Spleen (tissue), 11 donors: ENCODE measurements around the gene MICB. TPM values are rescaled to one million over a fixed set of nuclear protein-coding genes. Genes with fewer than 3 reads are reported as not detected.
A peak's percentile ranks its signal among the peaks of the same experiment; 100 is the strongest.

Experiments used
- DNase-seq: peaks from one replicate; pipeline ENCODE4 v3.0.0-alpha.2; 2020
- H3K27ac ChIP-seq, 8 donors: fragments of 200-600 bp; sonication (generic) in 7 of 8; 1 replicate in 4 of 8; 2 replicates in 4 of 8; pipeline versions ENCODE4 v1.5.0 to v1.8.0; 2016 to 2021; ENCODE audit warnings: inconsistent platforms in 4 of 8, mild to moderate bottlenecking in 4 of 8, moderate library complexity in 1 of 8
- H3K27me3 ChIP-seq, 7 donors: fragments of 200-600 bp; sonication (generic) in 6 of 7; replicated peaks in 1 of 7; 1 replicate in 4 of 7; 2 replicates in 3 of 7; pipeline versions ENCODE4 v1.5.0 to v1.8.0; 2016 to 2021; ENCODE audit warnings: inconsistent platforms in 3 of 7, mild to moderate bottlenecking in 1 of 7
- H3K36me3 ChIP-seq, 6 donors: fragments of 200-600 bp; sonication (generic) in 5 of 6; 1 replicate in 4 of 6; 2 replicates in 2 of 6; pipeline versions ENCODE4 v1.5.0 to v1.8.0; 2016 to 2021; ENCODE audit warnings: inconsistent platforms in 2 of 6
- H3K4me1 ChIP-seq, 6 donors: fragments of 200-600 bp; sonication (generic) in 5 of 6; 1 replicate in 3 of 6; 2 replicates in 3 of 6; pipeline versions ENCODE4 v1.5.0 to v1.8.0; 2016 to 2021; ENCODE audit warnings: inconsistent platforms in 3 of 6
- H3K4me3 ChIP-seq, 8 donors: fragments of 200-600 bp; sonication (generic) in 7 of 8; 1 replicate in 4 of 8; 2 replicates in 4 of 8; pipeline versions ENCODE4 v1.5.0 to v1.8.0; 2016 to 2021; ENCODE audit warnings: inconsistent platforms in 4 of 8, mild to moderate bottlenecking in 4 of 8, moderate library complexity in 2 of 8
- H3K9me3 ChIP-seq, 8 donors: fragments of 200-600 bp; sonication (generic) in 7 of 8; 1 replicate in 4 of 8; 2 replicates in 4 of 8; pipeline versions ENCODE4 v1.5.0 to v1.8.0; 2016 to 2021; ENCODE audit warnings: inconsistent platforms in 4 of 8
- CTCF ChIP-seq, 11 experiments: fragments of 200-600 bp in 7 of 11; fragments of 450-650 bp in 4 of 11; sonication (generic) in 4 of 11; IDR thresholded peaks in 8 of 11; conservative IDR thresholded peaks in 3 of 11; 1 replicate in 7 of 11; 2 replicates in 4 of 11; pipeline versions ENCODE4 v1.4.0 to v1.8.0; 2016 to 2021; ENCODE audit warnings: antibody characterized with exemption in 11 of 11, inconsistent platforms in 4 of 11, mild to moderate bottlenecking in 1 of 11
- POLR2A ChIP-seq, 3 donors: fragments of 450-650 bp; IDR thresholded peaks; one replicate each; pipeline ENCODE4 v1.5.1; 2017; ENCODE audit warnings: antibody characterized with exemption in 3 of 3, mild to moderate bottlenecking in 1 of 3
- POLR2AphosphoS5 ChIP-seq, 3 donors: sonication (generic); formaldehyde crosslinking; IDR thresholded peaks; one replicate each; pipeline ENCODE4 v1.5.1; 2017; ENCODE audit warnings: antibody characterized with exemption in 3 of 3
- WGBS, 5 donors: extraction: QIAGEN DNeasy Blood & Tissue Kit in 3 of 5; methylation state at CpG; one replicate each; pipeline versions ENCODE4 v1.1.5 to v1.1.7; 2013 to 2018; 5-methylcytosine and 5-hydroxymethylcytosine counted together
- intact Hi-C: fragments of 100-400 bp; cut with DNase I; formaldehyde crosslinking; loops from one replicate; pipeline ENCODE4 v1.15.0; 2023; ENCODE audit warnings: low total_unique reads
- polyA plus RNA-seq, 3 donors: library from polyadenylated mRNA; stranded (reverse); fragments of 200-250 nt; gene quantifications; one replicate each; pipeline ENCODE4 v1.2.1, GENCODE V29; 2013
- total RNA-seq, 7 donors: library from RNA; depleted of rRNA in 3 of 7; stranded (reverse); fragments of >200 nt in 3 of 7; fragmentation: NEBNext Ultra II Directional in 4 of 7; extraction: Animal tissue kit (Norgen Biotek cat#: 25700) in 4 of 7; gene quantifications; one replicate each; pipeline versions ENCODE4 v1.1.0 to v1.2.1, GENCODE V29; 2016 to 2021
- donor health status: healthy with polysubstance abuse.
- donor health status: DM: no; HTN: no; CAD: no; lungs with moderate emphysema.
- donor health status: DM: no; HTN: no; CAD: no.
- donor health status: Bipolar disorder and iron deficiency.
- donor health status: healthy.
- donor health status: DM: no; HTN: no; CAD: no.
- donor health status: DM: yes; HTN: yes; CAD: no.

The MICB gene
- total and polyA plus RNA-seq, 10 donors: 6.9 to 21.4 (median 14.8) TPM

GRCh38 chr6:31521835-31522234 lies 23.9 kb downstream of the MICB start:
- no peak overlapping the region for H3K27ac ChIP-seq
- peaks cover 0 to 5% (median 0%) of the 10 kb centered on the region in 6 donors for H3K4me1 ChIP-seq
- DNase-seq: no peak
- no peak overlapping the region for H3K4me3 ChIP-seq
- intact Hi-C loops: no loop called here
- WGBS, 5 donors: 74 to 84% (median 76%) methylated on average over 3 of the region's 3 CpGs
- no peaks in the 10 kb centered on the region for H3K9me3 ChIP-seq
- no peaks in the 10 kb centered on the region for H3K27me3 ChIP-seq
- H3K36me3 ChIP-seq: no peaks in the 10 kb centered on the region
- TF ChIP-seq CTCF (IDR thresholded peaks at IDR 0.05 in 8 of 11, conservative IDR thresholded peaks at IDR 0.05 in 3 of 11): no peak
- TF ChIP-seq POLR2AphosphoS5 (IDR thresholded peaks at IDR 0.05): no peak
- TF ChIP-seq POLR2A (IDR thresholded peaks at IDR 0.05): no peak

GRCh38 chr6:31525553-31525931 lies 27.6 kb downstream of the MICB start:
- DNase-seq: no peak
- intact Hi-C loops: no loop called here

GRCh38 chr6:31525932-31526591 lies 28.1 kb downstream of the MICB start:
- H3K36me3 ChIP-seq: peaks cover 0 to 32% (median 17%) of the 10 kb centered on the region in 6 donors
- no peaks in the 10 kb centered on the region for H3K27me3 ChIP-seq
- intact Hi-C loops: no loop called here
- peaks cover 0 to 5% (median 0%) of the 10 kb centered on the region in 6 donors for H3K4me1 ChIP-seq
- H3K9me3 ChIP-seq: no peaks in the 10 kb centered on the region
- TF ChIP-seq POLR2AphosphoS5 (IDR thresholded peaks at IDR 0.05): peak in 1 of 3 donors; percentile 17
- no peak for TF ChIP-seq POLR2A (IDR thresholded peaks at IDR 0.05)
- no peak for TF ChIP-seq CTCF (IDR thresholded peaks at IDR 0.05 in 8 of 11, conservative IDR thresholded peaks at IDR 0.05 in 3 of 11)
- no peak overlapping the region for H3K4me3 ChIP-seq
- WGBS, 5 donors: 52 to 75% (median 69%) methylated on average over 4 of the region's 4 CpGs
- DNase-seq: no peak
- H3K27ac ChIP-seq: peak overlapping the region in 3 of 8 donors; percentile 22 to 51 (median 38)

More at GRCh38 chr6:31525553-31525931, 27.6 kb downstream of the MICB start:
- H3K9me3 ChIP-seq: no peaks in the 10 kb centered on the region
- no peaks in the 10 kb centered on the region for H3K27me3 ChIP-seq
- peaks cover 0 to 27% (median 12%) of the 10 kb centered on the region in 6 donors for H3K36me3 ChIP-seq
- peaks cover 0 to 5% (median 0%) of the 10 kb centered on the region in 6 donors for H3K4me1 ChIP-seq
- peak overlapping the region in 3 of 8 donors; percentile 22 to 51 (median 38) for H3K27ac ChIP-seq
- no peak overlapping the region for H3K4me3 ChIP-seq
- TF ChIP-seq CTCF (IDR thresholded peaks at IDR 0.05 in 8 of 11, conservative IDR thresholded peaks at IDR 0.05 in 3 of 11) (no peak), POLR2A (IDR thresholded peaks at IDR 0.05) (no peak), POLR2AphosphoS5 (IDR thresholded peaks at IDR 0.05) (no peak)
- WGBS, 5 donors: 79 to 83% (median 81%) methylated on average over 8 of the region's 8 CpGs

- 89 to 97% (median 89%) methylated on average over 4 of the region's 4 CpGs for WGBS, 5 donors
- Histone ChIP-seq H3K36me3 (peaks cover 0 to 55% (median 40%) of the 10 kb centered on the region in 6 donors), H3K4me1 (peaks cover 0 to 22% (median 13%) of the 10 kb centered on the region in 6 donors), H3K27me3 (no peaks in the 10 kb centered on the region), H3K27ac (no peak overlapping the region), H3K9me3 (no peaks in the 10 kb centered on the region), H3K4me3 (no peak overlapping the region)
- intact Hi-C loops: no loop called here
- TF ChIP-seq CTCF (IDR thresholded peaks at IDR 0.05 in 8 of 11, conservative IDR thresholded peaks at IDR 0.05 in 3 of 11) (no peak), POLR2AphosphoS5 (IDR thresholded peaks at IDR 0.05) (no peak), POLR2A (IDR thresholded peaks at IDR 0.05) (no peak)
- no peak for DNase-seq
Observed at GRCh38 chr6:31528307-31528777, 30.4 kb downstream of the MICB start.
